Vagina (tissue), 2 donors: ENCODE measurements around the gene CYP4F2. TPM values are rescaled to one million over a fixed set of nuclear protein-coding genes. Genes with fewer than 3 reads are reported as not detected.
"Not testable (repeated sequence)": the region's sequence is repeated elsewhere in the genome, so short reads cannot be mapped to it uniquely, and the experiment has no call there.

Experiments used
- DNase-seq, 2 donors: peaks; one replicate each; pipeline ENCODE4 v3.0.0-alpha.2; 2017; ENCODE audit errors: extremely low spot score in 2 of 2
- H3K27ac ChIP-seq: fragments of 200-600 bp; sonication (generic); one replicate; pipeline ENCODE4 v1.5.1; 2019
- H3K27me3 ChIP-seq: fragments of 200-600 bp; sonication (generic); one replicate; pipeline ENCODE4 v1.5.1; 2019
- H3K36me3 ChIP-seq, 2 donors: fragments of 200-600 bp; sonication (generic); one replicate each; pipeline ENCODE4 v1.5.1; 2017 to 2019
- H3K4me1 ChIP-seq: fragments of 200-600 bp; sonication (generic); one replicate; pipeline ENCODE4 v1.5.1; 2019
- H3K4me3 ChIP-seq, 2 donors: fragments of 200-600 bp; sonication (generic); 1 replicate in 1 of 2; 2 replicates in 1 of 2; pipeline ENCODE4 v1.5.1; 2016 to 2019
- H3K9me3 ChIP-seq: fragments of 200-600 bp; sonication (generic); one replicate; pipeline ENCODE4 v1.5.1; 2019
- CTCF ChIP-seq, 3 experiments: fragments of 450-650 bp in 2 of 3; fragments of 200-600 bp in 1 of 3; sonication (generic) in 1 of 3; IDR thresholded peaks; one replicate each; pipeline ENCODE4 v1.5.1; 2017 to 2019; ENCODE audit warnings: antibody characterized with exemption in 3 of 3, mild to moderate bottlenecking in 2 of 3, moderate library complexity in 2 of 3
- POLR2A ChIP-seq, 2 donors: fragments of 450-650 bp; IDR thresholded peaks; one replicate each; pipeline ENCODE4 v1.6.1; 2017; ENCODE audit warnings: antibody characterized with exemption in 2 of 2, mild to moderate bottlenecking in 2 of 2, moderate library complexity in 2 of 2
- POLR2AphosphoS5 ChIP-seq, 2 donors: sonication (generic); formaldehyde crosslinking; IDR thresholded peaks; one replicate each; pipeline ENCODE4 v1.9.0; 2017; ENCODE audit warnings: antibody characterized with exemption in 2 of 2, mild to moderate bottlenecking in 2 of 2, low read depth in 1 of 2; ENCODE audit not compliant: insufficient read depth in 1 of 2
- intact Hi-C: fragments of 100-400 bp; cut with DNase I; formaldehyde crosslinking; loops from one replicate; pipeline ENCODE4 v1.15.1; 2023
- total RNA-seq: library from RNA; depleted of rRNA; stranded (reverse); fragments of >200 nt; gene quantifications from one replicate; pipeline ENCODE4 v1.2.3, GENCODE V29; 2016

Gene CYP4F2
- total RNA-seq, 1 donor from 2014 or later: 6.9 TPM

- Histone ChIP-seq H3K9me3 (no peaks in the 10 kb centered on the region), H3K36me3 (no peaks in the 10 kb centered on the region), H3K4me3 (peak overlapping the region; percentile 74 to 78), H3K4me1 (peaks cover 6% of the 10 kb centered on the region), H3K27me3 (no peaks in the 10 kb centered on the region), H3K27ac (peak overlapping the region; percentile 98)
- TF ChIP-seq POLR2A (IDR thresholded peaks at IDR 0.05) (peak in 1 of 2 donors; percentile 88), CTCF (IDR thresholded peaks at IDR 0.05) (no peak), POLR2AphosphoS5 (IDR thresholded peaks at IDR 0.05; ENCODE audit: insufficient read depth in 1 of 2, low read depth in 1 of 2) (peak; percentile 88 to 98)
- DNase-seq: peak in 1 of 2 donors; percentile 98
- intact Hi-C loops: no loop called here
Measured at GRCh38 chr19:15836330-15837220, 61.3 kb downstream of the CYP4F2 start.

DNA sequence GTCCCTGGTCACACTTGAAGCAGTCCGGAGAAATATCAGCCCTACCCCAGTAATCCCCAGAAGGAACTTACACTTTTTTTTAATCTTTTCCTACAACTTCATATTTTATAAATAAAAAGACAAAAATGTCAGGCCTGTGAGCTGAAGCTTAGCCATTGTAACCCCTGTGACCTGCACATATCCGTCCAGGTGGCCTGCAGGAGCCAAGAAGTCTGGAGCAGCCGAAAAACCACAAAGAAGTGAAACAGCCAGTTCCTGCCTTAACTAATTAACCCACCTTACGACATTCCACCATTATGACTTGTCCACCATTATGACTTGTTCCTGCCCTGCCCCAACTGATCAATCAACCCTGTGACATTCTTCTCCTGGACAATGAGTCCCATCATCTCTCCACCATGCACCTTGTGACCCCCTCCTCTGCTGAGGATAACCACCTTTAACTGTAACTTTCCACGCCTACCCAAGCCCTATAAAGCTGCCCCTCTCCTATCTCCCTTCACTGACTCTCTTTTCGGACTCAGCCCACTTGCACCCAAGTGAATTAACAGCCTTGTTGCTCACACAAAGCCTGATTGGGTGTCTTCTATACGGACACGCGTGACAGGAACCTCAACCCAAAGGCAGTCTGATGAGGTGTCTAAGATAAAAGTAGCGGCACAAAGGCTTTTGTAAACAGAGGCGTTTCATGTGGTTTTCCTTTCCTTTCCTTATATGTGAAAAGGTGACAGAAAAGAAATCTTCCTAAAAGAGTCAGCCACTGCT lies 62.1 kb downstream of the CYP4F2 start:
- H3K4me3 ChIP-seq: peak overlapping the region; percentile 74 to 78
- intact Hi-C loops, H3K4me1 ChIP-seq, H3K27me3 ChIP-seq, H3K9me3 ChIP-seq, DNase-seq, H3K36me3 ChIP-seq: not testable (repeated sequence)
- H3K27ac ChIP-seq: peak overlapping the region; percentile 98

DNA sequence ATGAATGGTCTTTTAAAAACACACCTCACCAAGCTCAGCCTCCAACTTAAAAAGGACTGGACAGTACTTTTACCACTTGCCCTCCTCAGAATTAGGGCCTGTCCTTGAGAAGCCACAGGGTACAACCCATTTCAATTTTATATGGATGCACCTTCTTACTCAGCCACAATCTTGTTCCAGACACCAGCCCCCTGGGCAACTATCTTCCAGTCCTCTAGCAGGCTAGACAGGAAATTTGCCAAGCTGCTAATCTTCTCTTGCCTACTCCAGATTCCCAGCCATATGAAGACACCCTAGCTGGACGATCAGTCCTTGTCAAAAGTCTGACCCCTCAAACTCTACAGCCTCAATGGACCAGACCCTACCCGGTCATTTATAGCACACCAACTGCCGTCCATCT lies 63.6 kb downstream of the CYP4F2 start:
- intact Hi-C loops, H3K4me1 ChIP-seq, DNase-seq, H3K4me3 ChIP-seq, H3K9me3 ChIP-seq, H3K27ac ChIP-seq, H3K36me3 ChIP-seq, H3K27me3 ChIP-seq: not testable (repeated sequence)

- no peak overlapping the region for H3K27ac ChIP-seq
- H3K27me3 ChIP-seq: no peaks in the 10 kb centered on the region
- no peak for DNase-seq
- H3K4me3 ChIP-seq: no peak overlapping the region
- no peaks in the 10 kb centered on the region for H3K9me3 ChIP-seq
- TF ChIP-seq CTCF (IDR thresholded peaks at IDR 0.05): no peak
- no peak for TF ChIP-seq POLR2AphosphoS5 (IDR thresholded peaks at IDR 0.05; ENCODE audit: insufficient read depth in 1 of 2, low read depth in 1 of 2)
- no peak for TF ChIP-seq POLR2A (IDR thresholded peaks at IDR 0.05)
- H3K4me1 ChIP-seq: no peaks in the 10 kb centered on the region
- intact Hi-C loops: no loop called here
- H3K36me3 ChIP-seq: no peaks in the 10 kb centered on the region
Measured at GRCh38 chr19:15831626-15832025, 66.2 kb downstream of the CYP4F2 start.

GRCh38 chr19:15829786-15830185 lies 68.1 kb downstream of the CYP4F2 start:
- no peaks in the 10 kb centered on the region for H3K4me1 ChIP-seq
- H3K27ac ChIP-seq: no peak overlapping the region
- TF ChIP-seq POLR2AphosphoS5 (IDR thresholded peaks at IDR 0.05; ENCODE audit: insufficient read depth in 1 of 2, low read depth in 1 of 2) (no peak), CTCF (IDR thresholded peaks at IDR 0.05) (no peak), POLR2A (IDR thresholded peaks at IDR 0.05) (no peak)
- intact Hi-C loops: no loop called here
- DNase-seq: no peak
- no peaks in the 10 kb centered on the region for H3K36me3 ChIP-seq
- no peaks in the 10 kb centered on the region for H3K27me3 ChIP-seq
- no peak overlapping the region for H3K4me3 ChIP-seq
- no peaks in the 10 kb centered on the region for H3K9me3 ChIP-seq

- Histone ChIP-seq H3K9me3 (no peaks in the 10 kb centered on the region), H3K36me3 (no peaks in the 10 kb centered on the region), H3K4me3 (no peak overlapping the region), H3K27me3 (no peaks in the 10 kb centered on the region), H3K4me1 (no peaks in the 10 kb centered on the region), H3K27ac (no peak overlapping the region)
- TF ChIP-seq CTCF (IDR thresholded peaks at IDR 0.05) (no peak), POLR2A (IDR thresholded peaks at IDR 0.05) (no peak), POLR2AphosphoS5 (IDR thresholded peaks at IDR 0.05; ENCODE audit: insufficient read depth in 1 of 2, low read depth in 1 of 2) (no peak)
- no peak for DNase-seq
- intact Hi-C loops: no loop called here
Measured at GRCh38 chr19:15829306-15829698, 68.6 kb downstream of the CYP4F2 start.

- H3K4me3 ChIP-seq, H3K4me1 ChIP-seq, intact Hi-C loops, H3K27ac ChIP-seq, H3K36me3 ChIP-seq, H3K9me3 ChIP-seq, DNase-seq, H3K27me3 ChIP-seq: not testable (repeated sequence)
Measured at GRCh38 chr19:15828611-15829305, 69.1 kb downstream of the CYP4F2 start.
